Midbrain (tissue), 1 donor: Measurements from ENCODE around the gene MSL1.
"Not testable (repeated sequence)": the region's sequence is repeated elsewhere in the genome, so short reads cannot be mapped to it uniquely, and the experiment has no call there.

Source experiments
- DNase-seq: peaks from one replicate; lab custom pipeline; 2025; lab: John Stamatoyannopoulos, UW

MSL1 gene

DNA sequence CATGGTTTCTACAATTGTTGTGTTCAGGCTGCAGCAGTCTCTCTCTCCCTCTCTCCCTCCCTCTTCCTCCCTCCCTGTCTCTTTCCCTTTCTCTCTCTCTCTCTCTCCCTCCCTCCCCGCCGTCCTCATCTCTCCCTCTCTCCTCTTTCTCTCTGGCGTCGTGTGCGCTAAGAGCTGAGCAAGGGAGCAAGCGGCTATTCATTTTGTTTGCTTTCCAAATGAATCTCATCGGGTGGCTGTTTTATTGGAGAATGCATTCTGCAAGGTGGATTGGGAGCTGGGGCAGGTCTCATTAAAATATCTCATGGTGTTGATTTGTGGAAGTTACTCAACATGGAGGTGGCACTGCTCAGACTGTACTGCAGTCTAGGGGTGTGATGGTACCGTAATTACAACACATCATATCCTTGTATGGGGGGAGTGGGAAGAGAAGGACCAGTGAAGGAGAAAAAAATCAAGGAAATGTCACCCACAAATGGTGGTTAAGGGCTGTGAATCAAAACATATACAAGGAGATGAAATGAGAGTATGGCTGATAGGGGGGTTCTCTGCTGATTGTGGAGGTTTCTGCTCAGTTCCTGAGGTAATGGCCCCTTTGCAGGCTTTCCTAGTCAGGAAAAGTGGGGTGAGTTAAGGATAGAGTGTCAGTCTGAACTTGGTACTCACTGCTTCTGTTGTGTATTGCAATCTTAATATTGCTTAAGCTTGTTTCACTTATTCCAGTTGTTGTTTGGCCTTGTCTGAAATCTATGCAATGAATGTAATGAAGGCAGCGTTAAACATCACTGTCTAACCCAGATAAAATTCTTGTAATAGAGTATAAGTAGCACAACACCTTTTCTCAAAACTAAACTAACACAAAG is 2.7 kb downstream of the MSL1 start:
- DNase-seq: no peak

- DNase-seq: no peak
These were observed 7.7 kb downstream of the MSL1 start for GRCh38 chr17:40129498-40129897.

DNA sequence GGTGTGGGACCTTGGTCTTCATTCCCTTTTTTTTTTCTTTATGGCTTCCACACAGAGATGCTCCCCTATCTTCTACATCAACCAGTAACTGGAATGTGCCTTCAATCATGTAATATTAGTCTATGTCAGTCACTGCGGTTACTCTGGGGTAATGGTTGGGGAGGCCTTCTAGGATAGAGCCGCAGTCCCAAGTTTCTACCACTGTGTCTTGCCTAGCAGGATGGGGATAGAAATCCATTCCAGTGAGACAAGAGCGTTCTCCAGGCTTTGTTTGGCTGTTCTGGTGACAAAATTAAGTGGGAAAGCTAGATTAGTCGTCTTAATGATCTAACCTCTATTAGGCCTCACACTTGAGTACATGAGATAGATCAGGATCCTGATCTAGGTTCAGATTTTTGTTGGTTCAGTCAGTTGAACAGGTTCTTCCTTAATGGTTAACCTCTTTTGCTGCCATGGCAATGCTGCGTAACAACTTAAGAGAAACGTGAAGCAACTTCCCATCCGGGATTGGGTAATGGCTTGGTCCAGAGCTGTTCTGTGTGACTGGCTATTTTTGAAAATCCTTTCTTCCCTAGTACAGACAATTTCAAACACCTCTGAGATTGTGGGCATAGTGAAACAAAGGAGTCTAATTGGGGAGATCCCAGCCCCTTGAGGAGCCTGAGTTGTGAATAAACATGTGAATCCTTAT is 8.7 kb downstream of the MSL1 start:
- no peak for DNase-seq

- DNase-seq: no peak
These were observed 12.4 kb downstream of the MSL1 start for GRCh38 chr17:40134184-40134583.

- no peak for DNase-seq
These were observed 14.0 kb downstream of the MSL1 start for GRCh38 chr17:40135817-40136216.

DNA sequence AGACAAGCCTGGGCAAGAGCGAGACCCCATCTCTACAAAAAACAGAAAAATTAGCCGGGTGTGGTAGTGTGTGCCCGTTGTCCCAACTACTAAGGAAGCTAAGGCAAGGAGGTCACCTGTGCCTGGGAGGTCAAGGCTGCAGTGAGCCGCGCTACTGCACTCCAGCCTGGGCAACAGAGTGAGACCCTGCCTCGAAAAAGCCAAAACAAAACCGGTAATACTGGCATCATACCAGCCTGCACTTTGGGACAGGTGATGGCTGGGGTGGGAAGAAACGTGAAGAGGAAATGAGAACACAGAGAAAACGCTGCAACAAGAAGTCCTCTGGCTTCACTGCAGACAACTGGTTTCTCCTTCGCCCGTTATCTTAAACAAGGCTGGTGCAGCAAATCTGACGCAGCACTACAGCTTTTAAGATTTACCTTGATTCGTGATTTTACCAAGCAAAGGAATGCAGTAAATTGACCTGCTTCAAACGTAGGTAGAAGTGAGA is 17.8 kb downstream of the MSL1 start:
- DNase-seq: no peak

DNA sequence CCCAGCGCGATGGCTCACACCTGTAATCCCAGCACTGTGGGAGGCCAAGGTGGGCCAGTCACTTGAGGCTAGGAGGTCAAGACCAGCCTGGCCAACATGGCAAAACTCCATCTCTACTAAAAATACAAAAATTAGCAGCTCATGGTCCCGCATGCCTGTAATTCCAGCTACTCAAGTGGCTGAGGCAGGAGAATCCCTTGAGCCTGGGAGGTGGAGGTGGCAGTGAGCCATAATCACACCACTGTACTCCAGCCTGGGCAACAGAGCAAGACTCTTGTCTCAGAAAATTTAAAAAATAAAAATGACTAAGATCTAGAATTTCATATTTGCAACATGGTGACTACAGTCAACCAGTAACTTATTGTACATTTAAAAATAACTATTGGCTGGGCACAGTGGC is 21.4 kb downstream of the MSL1 start:
- DNase-seq: not testable (repeated sequence)

- no peak for DNase-seq
These were observed 23.7 kb downstream of the MSL1 start for GRCh38 chr17:40145476-40145875.

DNA sequence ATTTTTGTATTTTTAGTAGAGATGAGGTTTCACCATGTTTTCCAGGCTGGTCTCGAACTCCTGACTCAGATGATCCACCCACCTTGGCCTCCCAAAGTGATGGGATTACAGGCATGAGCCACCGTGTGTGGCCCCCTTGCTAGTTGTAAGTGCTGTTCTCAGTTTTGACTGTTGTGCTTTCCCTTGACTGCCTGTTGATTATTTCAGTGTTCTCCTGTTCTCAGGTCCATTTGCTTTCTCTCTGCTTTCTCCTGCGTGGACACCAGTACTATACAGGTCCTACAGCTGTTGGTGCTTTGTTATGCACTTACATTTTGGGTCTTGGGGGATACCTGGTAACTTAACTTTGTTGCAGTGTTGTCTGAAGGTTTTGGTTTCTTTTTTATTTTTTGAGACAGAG is 26.8 kb downstream of the MSL1 start:
- no peak for DNase-seq

GRCh38 chr17:40150276-40150675 is 28.5 kb downstream of the MSL1 start:
- no peak for DNase-seq

GRCh38 chr17:40151414-40151963 is 29.7 kb downstream of the MSL1 start:
- no peak for DNase-seq

- DNase-seq: no peak
These were observed 31.9 kb downstream of the MSL1 start for GRCh38 chr17:40153603-40154236.

GRCh38 chr17:40157973-40158372 is 36.2 kb downstream of the MSL1 start:
- no peak for DNase-seq

- no peak for DNase-seq
These were observed 36.8 kb downstream of the MSL1 start for GRCh38 chr17:40158438-40159013.

- no peak for DNase-seq
These were observed 37.7 kb downstream of the MSL1 start for GRCh38 chr17:40159456-40159855.

- DNase-seq: no peak
These were observed 46.0 kb downstream of the MSL1 start for GRCh38 chr17:40167685-40168261.

DNA sequence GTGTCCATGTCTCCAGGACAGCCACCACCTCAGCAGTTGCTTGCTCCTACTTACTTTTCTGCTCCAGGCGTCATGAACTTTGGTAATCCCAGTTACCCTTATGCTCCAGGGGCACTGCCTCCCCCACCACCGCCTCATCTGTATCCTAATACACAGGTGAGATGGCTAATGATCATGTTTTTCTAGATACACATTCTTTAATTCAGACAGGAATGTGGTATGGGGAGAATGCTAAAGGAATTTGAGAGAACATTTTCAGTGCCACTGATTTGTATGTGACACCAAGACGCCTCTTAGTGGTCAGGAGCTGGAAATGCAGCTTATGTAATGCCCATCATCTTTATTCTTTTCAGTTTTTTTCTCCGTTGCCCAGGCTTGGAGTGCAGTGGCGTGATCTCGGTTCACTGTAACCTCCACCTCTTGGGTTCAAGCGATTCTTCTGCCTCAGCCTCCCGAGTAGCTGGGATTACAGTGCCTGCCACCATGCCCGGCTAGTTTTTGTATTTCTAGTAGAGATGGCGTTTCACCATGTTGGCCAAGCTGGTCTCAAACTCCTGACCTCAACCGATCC is 46.6 kb downstream of the MSL1 start:
- DNase-seq: peak; percentile 59

- DNase-seq: no peak
These were observed 48.6 kb downstream of the MSL1 start for GRCh38 chr17:40170325-40170724.

DNA sequence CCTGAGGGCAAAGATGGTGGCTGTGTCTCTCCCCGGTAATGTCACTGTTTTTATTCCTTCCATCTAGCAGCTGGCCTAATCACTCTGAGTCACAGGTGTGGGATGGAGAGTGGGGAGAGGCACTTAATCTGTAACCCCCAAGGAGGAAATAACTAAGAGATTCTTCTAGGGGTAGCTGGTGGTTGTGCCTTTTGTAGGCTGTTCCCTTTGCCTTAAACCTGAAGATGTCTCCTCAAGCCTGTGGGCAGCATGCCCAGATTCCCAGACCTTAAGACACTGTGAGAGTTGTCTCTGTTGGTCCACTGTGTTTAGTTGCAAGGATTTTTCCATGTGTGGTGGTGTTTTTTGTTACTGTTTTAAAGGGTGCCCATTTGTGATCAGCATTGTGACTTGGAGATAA is 50.0 kb downstream of the MSL1 start:
- DNase-seq: no peak

- DNase-seq: no peak
These were observed 51.5 kb downstream of the MSL1 start for GRCh38 chr17:40173091-40173777.

DNA sequence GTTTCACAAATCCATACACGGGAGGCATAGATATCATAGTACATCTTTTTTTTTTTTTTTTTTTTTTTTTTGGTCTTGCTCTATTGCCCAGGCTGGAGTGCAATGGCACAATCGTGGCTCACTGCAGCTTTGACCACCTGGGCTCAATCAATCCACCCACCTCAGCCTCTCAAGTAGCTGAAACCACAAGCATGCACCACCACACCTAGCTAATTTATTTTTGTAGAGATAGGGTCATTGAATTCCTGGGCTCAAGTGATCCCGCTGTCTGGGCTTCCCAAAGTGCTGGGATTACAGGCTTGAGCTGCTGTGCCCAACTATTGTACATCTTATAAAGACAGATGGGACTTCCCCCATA is 52.0 kb downstream of the MSL1 start:
- DNase-seq: no peak
